Epithelial cell of prostate (primary cell): Measurements from ENCODE around the gene VIPAS39.

Experiments used
- DNase-seq: peaks from one replicate; pipeline ENCODE4 v3.0.0-alpha.2; 2011; ENCODE audit warnings: low read depth, low spot score
- H3K27ac ChIP-seq: fragments of 450-650 bp; 2 replicates; pipeline ENCODE4 v1.5.1; 2017; ENCODE audit warnings: mild to moderate bottlenecking

The VIPAS39 gene

DNA sequence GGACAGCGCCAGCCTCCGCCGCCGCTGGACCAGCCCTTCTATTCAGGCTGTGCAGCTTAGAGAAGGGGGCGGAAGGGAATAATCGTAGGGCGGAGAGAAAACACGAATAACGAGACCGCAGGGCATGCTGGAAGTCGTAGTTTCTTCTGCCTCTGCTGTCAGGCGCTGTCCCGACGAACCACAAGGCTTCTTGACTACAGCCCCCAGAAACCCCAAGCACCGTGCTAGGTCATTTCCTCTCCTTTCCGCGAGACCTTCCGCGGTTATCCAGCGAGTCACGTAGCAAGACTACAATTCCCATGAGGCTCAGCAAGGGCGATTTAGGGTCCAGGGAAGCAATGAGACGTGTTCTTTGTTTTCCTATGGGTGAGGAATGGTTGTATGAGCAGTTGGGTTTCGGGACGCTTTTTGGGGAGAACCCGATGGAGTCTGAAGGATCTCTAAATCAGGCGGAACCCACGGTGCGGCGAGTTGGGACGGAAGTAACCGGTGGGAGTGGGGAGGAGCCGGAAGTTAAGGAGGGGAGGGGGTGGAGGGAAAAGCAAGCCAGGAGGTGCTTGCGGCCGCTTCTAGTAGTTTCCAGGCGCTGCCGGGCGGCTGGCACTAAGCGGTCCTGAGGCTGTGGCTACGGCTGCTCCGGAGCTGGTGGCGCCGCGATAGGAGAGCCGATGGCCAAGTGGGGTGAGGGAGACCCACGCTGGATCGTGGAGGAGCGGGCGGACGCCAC lies at the start of gene VIPAS39, which contains the start of gene AHSA1:
TSS of gene VIPAS39 (minus strand) at position 80 of the 727 bp plus-strand sequence. CDS start 3,499 bp downstream, outside the sequence.
TSS of gene AHSA1 (plus strand) at position 572 of the 727 bp plus-strand sequence. CDS start at position 669, 97 bp downstream.
- DNase-seq: peak; percentile 99
- peak within 1 kb of the TSS; percentile 90 for H3K27ac ChIP-seq

DNA sequence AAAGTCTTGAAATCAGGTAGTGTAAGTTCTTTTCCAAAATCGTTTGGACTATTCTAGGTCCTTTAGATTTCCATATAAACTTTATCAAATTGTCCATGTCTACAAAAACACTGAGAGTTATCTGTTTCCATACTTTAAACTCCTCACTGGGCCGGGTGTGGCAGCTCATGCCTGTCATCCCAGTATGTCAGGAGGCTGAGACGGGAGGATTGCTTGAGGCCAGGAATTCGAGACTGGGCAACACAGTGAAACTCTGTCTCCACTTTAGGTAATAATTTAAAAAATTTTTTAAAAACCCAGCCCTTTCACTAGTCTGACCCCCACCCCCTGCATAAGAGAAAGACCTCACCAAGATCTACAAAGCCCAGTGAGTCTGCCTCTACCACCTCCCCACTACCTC lies 47.6 kb upstream of the VIPAS39 start:
- H3K27ac ChIP-seq: no peak overlapping the region
- DNase-seq: no peak

DNA sequence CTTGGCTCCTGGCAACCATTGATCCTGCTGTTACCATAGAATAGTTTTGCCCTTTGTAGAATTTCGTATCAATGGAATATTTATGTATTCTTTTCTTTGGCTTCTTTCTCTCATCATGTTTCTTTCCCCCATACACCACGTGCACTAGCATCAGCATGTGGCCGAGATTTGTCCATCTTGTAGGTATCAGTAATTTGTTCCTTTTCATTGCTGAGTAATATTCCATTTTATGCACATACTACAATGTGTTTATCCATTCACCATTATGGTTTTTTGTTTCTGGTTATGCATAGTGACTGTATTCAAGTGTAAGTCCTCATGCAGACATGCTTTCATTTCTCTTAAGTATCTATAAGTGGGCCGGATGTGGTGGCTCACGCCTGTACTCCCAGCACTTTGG lies 45.7 kb upstream of the VIPAS39 start:
- no peak for DNase-seq
- no peak overlapping the region for H3K27ac ChIP-seq

DNA sequence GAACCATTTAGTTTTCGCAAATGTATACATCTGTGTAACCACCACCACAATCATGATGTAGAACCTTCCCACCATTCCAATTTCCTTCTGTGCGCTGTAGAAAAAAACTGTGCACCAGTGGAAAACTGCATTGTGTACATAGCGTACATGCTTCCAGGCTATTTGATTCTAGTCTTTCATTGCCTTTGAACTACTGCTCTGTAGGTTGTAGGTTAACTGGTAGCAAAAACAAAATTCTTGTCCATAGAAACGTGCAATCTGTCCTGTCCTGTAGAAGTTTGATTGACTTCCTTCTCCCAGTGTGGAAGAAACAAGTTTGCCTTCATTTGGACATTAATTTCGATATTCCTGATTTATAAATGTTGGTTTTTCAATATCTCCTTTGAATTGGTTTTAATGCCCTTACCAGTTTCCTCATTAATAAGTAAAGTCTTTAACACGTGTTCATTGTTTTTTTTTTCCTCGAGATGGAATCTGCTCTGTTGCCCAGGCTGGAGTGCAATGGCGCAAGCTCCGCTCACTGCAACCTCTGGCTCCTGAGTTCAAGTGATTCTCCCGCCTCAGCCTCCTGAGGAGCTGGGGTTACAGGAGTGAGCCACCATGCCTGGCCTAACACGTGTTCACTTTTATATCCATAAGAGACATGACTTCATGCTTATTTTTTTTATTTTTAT lies 44.8 kb upstream of the VIPAS39 start:
- DNase-seq: no peak
- no peak overlapping the region for H3K27ac ChIP-seq

- no peak for DNase-seq
Measured at GRCh38 chr14:77498984-77499527, 41.7 kb upstream of the VIPAS39 start.

GRCh38 chr14:77498120-77498979 lies 40.9 kb upstream of the VIPAS39 start, which contains the start of gene ISM2:
Gene ISM2 (minus strand): TSS chr14:77498816. CDS start chr14:77498793, 23 bp downstream.
- no peak for DNase-seq
- H3K27ac ChIP-seq: no peak within 1 kb of the TSS

More at GRCh38 chr14:77498984-77499527, 41.7 kb upstream of the VIPAS39 start:
- H3K27ac ChIP-seq: no peak overlapping the region

- no peak for DNase-seq
- H3K27ac ChIP-seq: no peak overlapping the region
Measured at GRCh38 chr14:77495334-77495733, 37.9 kb upstream of the VIPAS39 start.

DNA sequence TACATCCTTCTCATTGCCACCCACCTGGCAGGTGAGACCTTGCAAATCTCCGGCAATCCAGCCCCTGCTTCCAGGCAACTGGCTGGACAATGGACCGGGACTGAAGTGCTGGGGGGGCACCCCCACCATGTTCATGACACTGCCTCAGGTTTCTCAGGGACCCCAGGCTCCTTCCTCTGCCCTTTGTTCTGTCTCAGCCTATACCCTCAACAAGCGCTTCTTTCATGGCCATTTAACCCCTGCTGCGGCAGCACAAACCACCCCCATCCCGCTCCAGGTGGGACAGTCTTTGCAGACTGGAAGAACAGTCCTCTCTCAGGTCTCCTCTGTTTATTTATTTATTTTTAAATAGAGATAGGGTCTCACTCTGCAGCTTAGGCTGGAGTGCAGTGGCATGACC lies 33.7 kb upstream of the VIPAS39 start:
- no peak overlapping the region for H3K27ac ChIP-seq
- no peak for DNase-seq

DNA sequence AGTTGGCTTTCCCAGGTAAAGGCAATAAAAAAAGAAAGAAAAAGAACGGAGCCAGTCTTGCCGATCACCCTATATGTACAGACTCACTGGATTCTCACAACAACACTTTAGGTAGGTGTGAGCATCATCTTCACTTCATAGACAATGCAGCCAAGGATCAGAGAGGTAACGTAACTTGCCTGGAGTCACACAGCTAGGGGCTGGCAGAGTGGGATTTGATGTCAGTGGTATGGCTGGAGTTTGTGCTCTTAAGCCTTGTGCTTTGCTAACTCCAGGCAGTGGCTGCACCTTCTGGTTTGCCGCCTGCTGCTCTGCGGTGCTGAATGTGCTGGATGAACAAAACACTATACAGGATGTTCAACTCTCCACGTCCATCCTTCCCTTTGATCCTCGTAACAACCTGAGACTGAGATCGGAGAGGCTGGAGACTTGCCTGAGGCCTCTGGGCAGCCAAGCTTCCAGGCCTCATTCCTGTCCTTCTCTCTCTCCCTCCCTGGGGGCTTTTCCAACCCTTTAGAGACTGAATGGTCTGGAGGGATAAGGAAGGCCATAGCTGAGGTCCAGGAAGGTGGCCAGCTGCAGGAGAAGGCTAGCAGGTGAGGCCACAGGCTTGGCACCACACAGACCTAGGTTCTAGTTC lies 33.1 kb upstream of the VIPAS39 start:
- no peak for DNase-seq
- H3K27ac ChIP-seq: no peak overlapping the region

DNA sequence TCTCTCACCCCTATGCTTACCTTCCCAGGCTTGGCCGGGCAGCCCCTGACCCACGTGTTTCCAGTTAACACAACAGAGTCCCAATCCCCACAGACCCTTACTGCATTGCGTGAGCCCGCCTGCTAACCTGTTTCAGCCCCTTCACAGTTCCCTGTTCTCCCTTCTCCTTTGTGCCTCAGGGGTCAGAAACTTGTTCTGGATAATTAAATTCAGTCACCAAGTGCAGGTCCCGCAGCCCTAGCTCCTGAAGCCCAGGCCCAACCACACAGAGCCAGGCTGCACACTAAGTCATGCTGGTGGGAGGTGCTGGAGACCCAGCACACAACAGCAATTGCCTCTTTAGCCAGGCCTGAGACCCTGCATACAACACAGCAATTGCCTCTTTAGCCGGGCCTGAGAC lies 31.6 kb upstream of the VIPAS39 start:
- DNase-seq: no peak
- no peak overlapping the region for H3K27ac ChIP-seq

DNA sequence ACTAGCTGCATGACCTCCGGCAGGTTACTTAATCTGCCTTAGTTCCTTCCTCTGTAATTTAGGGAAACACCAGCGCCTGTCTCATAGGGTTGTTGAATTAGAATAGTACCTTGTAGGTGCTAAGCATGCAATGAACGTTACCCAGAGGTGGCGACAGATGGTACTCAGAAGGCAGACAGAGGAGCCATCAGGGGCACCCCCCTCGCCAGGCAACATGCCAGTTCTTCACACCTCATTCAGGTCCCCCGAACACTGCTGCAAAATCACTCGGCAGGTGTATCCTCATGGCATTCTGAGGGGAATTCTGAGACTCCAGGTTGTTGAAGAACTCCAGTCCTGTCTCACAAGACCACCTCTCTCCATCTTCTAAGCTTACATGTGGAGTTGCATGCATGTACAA lies 31.2 kb upstream of the VIPAS39 start:
- no peak for DNase-seq
- no peak overlapping the region for H3K27ac ChIP-seq

DNA sequence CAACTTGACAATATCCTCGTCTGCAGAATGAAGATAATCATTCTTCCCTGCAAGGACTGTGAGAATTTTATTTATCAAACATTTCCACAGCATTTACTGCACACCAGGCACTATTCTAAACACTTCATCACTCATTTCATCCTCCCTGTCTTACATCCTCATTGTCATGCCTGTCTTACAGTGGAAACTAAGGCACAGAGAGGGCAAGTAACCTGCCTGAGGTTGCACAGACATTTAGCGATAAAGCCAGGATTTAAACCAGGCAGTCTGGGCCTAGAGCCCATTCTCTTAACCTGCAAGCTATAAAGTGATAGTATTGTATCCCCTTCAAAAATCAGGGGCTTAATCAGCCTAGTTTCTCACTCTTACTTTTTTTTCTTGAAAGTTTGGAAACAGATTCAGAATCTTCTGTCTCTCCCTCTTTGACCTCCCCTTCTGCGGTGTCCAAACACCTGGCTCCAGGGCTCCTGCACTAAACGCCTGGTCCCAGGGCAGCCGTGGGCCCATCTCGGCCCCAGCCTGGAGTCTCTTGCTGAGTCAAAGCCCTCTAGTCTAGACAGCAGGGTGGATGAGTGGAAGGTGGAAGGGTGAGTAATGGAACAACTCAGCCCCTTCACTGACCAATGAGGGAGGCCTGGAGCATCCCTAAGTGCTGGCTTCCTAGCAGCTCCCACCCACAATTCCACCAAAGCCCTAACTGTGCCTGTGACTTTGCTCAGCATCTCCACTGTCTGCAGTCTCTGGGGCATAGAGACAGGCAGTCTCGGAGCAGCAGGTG lies 28.7 kb upstream of the VIPAS39 start:
- DNase-seq: peak; percentile 46
- no peak overlapping the region for H3K27ac ChIP-seq

- H3K27ac ChIP-seq: no peak overlapping the region
- DNase-seq: no peak
Measured at GRCh38 chr14:77485256-77485655, 27.9 kb upstream of the VIPAS39 start.

DNA sequence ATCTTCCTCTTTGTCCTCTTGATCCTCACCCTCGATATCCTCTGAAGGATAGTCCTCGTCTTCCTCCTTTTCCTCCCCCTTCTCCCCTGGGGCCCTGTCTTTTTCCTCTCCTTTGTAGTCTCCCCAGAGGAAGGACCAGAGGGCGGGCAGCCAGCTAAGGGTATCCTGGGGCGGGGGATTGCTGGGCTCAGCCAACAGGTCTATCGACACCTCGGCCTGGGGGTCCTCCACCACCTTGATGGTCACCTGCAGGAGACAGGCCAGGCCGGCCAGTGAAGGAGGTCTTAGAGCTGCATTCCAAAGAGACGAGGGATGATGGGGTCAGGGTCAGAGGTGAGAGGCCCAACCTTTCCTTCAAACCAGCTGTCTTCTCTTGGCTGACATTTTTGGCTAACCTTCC lies 25.0 kb upstream of the VIPAS39 start:
- no peak for DNase-seq
- H3K27ac ChIP-seq: no peak overlapping the region

DNA sequence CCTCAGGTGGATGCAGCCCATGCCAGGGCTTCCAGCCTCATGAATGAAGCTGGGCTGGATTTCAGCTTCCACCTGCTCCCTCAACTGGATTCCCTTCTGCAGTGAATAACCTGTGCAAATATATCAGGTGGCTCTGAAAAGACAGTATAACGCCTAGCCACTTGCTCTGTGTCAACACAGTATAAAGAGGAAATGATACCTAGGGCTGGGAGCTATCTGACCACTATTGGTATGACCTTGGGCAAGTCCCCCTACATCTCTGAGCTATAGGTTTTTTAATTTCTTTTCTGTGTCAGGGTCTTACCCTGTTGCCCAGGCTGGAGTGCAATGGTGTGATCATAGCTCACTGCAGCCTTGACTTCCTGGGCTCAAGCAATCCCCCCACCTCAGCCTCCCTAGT lies 21.4 kb upstream of the VIPAS39 start:
- no peak overlapping the region for H3K27ac ChIP-seq
- DNase-seq: no peak

DNA sequence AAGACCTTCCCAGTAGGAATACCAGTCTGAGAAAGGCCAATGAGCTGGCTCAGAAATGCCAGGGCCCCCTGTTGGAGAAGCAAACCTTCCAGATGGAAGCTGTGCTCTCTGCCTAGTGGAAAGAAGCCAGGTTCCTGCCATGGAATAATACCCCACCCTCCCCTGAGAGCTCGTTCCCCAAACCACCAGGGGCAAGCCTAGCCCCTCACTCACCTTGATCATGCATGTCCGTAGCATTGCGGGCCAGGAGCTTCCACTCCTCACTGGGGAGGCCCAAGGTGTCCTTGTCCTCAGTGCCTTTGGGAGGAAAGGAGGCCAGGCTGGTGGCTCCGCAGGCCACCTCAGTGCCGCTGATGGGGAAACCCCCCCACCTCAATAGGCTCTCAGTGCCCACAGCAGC lies 20.6 kb upstream of the VIPAS39 start:
- DNase-seq: no peak
- H3K27ac ChIP-seq: no peak overlapping the region

- H3K27ac ChIP-seq: no peak overlapping the region
- no peak for DNase-seq
Measured at GRCh38 chr14:77475432-77476115, 18.2 kb upstream of the VIPAS39 start.

- no peak for DNase-seq
- H3K27ac ChIP-seq: no peak overlapping the region
Measured at GRCh38 chr14:77474479-77475177, 17.2 kb upstream of the VIPAS39 start.
